ENCODE results near the gene PCDH9. TPM values are rescaled to one million over a fixed set of nuclear protein-coding genes. Genes with fewer than 3 reads are reported as not detected.

Gene PCDH9
- total and polyA plus RNA-seq, 2 of the 4 experiments (the other 2 are of a cell fraction) = 2.2 to 10.2 TPM

GRCh38 chr13:67197704-67198103, 32.4 kb downstream of the PCDH9 start:
- no peaks in the 10 kb centered on the region for H4K20me1 ChIP-seq (ENCODE audit: insufficient read depth, low read length)
- no peak overlapping the region for H2BK20ac ChIP-seq (ENCODE audit: low read depth, low read length)
- H3K4me2 ChIP-seq (ENCODE audit: low read depth, low read length) = no peak overlapping the region
- H2BK15ac ChIP-seq (ENCODE audit: low read depth, low read length) = no peak overlapping the region
- H2AK9ac ChIP-seq (replicated peaks; ENCODE audit: low read depth, low read length, poor library complexity) = no peak overlapping the region
- no peak overlapping the region for H3K4me3 ChIP-seq (ENCODE audit: insufficient read depth, low read depth, low read length)
- no peak for ATAC-seq (ENCODE audit: low read depth)
- H2AFZ ChIP-seq (replicated peaks; ENCODE audit: low read length, poor library complexity) = no peak overlapping the region
- no peak for DNase-seq
- no peak overlapping the region for H3K4ac ChIP-seq (ENCODE audit: low read depth, low read length)
- TF ChIP-seq CTCF (conservative IDR thresholded peaks at IDR 0.05; ENCODE audit: low read depth, low read length) = no peak
- no peak for TF ChIP-seq ELK1 (IDR thresholded peaks at IDR 0.05; ENCODE audit: borderline replicate concordance, low read depth, low read length)
- no peak for TF ChIP-seq FOS (IDR thresholded peaks at IDR 0.05; ENCODE audit: low read depth, low read length)
- TF ChIP-seq SMC3 (IDR thresholded peaks at IDR 0.05; ENCODE audit: low read depth, low read length) = no peak
- TF ChIP-seq MAZ (IDR thresholded peaks at IDR 0.05; ENCODE audit: borderline replicate concordance, low read depth, low read length) = no peak
- no peak for TF ChIP-seq MXI1 (IDR thresholded peaks at IDR 0.05; ENCODE audit: borderline replicate concordance, low read depth, low read length)
- no peaks in the 10 kb centered on the region for H3K9me1 ChIP-seq (ENCODE audit: insufficient read depth, low read length)
- no peak overlapping the region for H3K9ac ChIP-seq (ENCODE audit: low read depth, low read length)
- intact Hi-C loops (cut with micrococcal nuclease) (no loop called here), dilution Hi-C loops (cut with HindIII; ENCODE audit: low sequenced_read_pairs, unreplicated experiment) (no loop called here), in situ Hi-C loops (cut with MboI; ENCODE audit: low sequenced_read_pairs) (no loop called here)
- ChIA-PET CTCF (interaction anchor here (0.5 kb wide), 1 partner anchor 542 kb away, joined by 5 read pairs; no protein-coding TSS in a partner anchor), POLR2A (ENCODE audit: unreplicated experiment) (no interaction called here)
- no peak overlapping the region for H2BK5ac ChIP-seq (ENCODE audit: low read depth, low read length, poor library complexity, severe bottlenecking)
- H3K23ac ChIP-seq (ENCODE audit: low read depth, low read length) = no peak overlapping the region
- no peak overlapping the region for H3K18ac ChIP-seq (ENCODE audit: low read depth, low read length)
- no peak overlapping the region for H4K5ac ChIP-seq (ENCODE audit: low read depth, low read length)
- no peak overlapping the region for H3K27ac ChIP-seq (ENCODE audit: insufficient read depth, low read length)
- no peak overlapping the region for H3K56ac ChIP-seq (ENCODE audit: extremely low read depth, insufficient read depth, low read length)
- no peak overlapping the region for H3K14ac ChIP-seq (replicated peaks; ENCODE audit: low read depth, low read length)
- no peaks in the 10 kb centered on the region for H3K27me3 ChIP-seq (ENCODE audit: control insufficient read depth, insufficient read depth, low read length)
- no peaks in the 10 kb centered on the region for H3K36me3 ChIP-seq (ENCODE audit: control insufficient read depth, insufficient read depth, low read length)
- WGBS, 2 experiments (ENCODE audit: extremely low coverage in 2 of 2, insufficient read length in 1 of 2) = no CpG with 5 or more reads among the region's 1 CpG
- no peak overlapping the region for H2BK120ac ChIP-seq (ENCODE audit: low read depth, low read length)
- H3K4me1 ChIP-seq (ENCODE audit: control insufficient read depth, insufficient read depth, low read length) = peaks cover 1% of the 10 kb centered on the region; the same call in 1 of the 2 replicates
- no peak overlapping the region for H2AK5ac ChIP-seq (ENCODE audit: low read depth, low read length)
- BruUV-seq (replicated peaks) = no TSS peak
- no peak overlapping the region for H4K91ac ChIP-seq (ENCODE audit: insufficient read depth, low read depth, low read length)
- H3K79me1 ChIP-seq (ENCODE audit: low read depth in 1 of 2, low read length in 2 of 2) = no peaks in the 10 kb centered on the region
- H3K9me3 ChIP-seq (ENCODE audit: control insufficient read depth, insufficient read depth, low read length) = no peaks in the 10 kb centered on the region
- H4K8ac ChIP-seq (ENCODE audit: low read depth in 2 of 2, low read length in 2 of 2) = no peak overlapping the region

All from IMR-90 (cell line).